HG02973 (cell line): Measurements from ENCODE around the gene ABCA9.
"Not testable (repeated sequence)": the region's sequence is repeated elsewhere in the genome, so short reads cannot be mapped to it uniquely, and the experiment has no call there.

Experiments
- ATAC-seq: cut with Tn5 transposase; IDR thresholded peaks from one replicate; pipeline ENCODE4 v1.9.1; 2021; ENCODE audit warnings: moderate library complexity; ENCODE audit not compliant: unreplicated experiment

ABCA9 gene

GRCh38 chr17:68957944-68958343, 102.8 kb downstream of the ABCA9 start:
- no peak for ATAC-seq

- no peak for ATAC-seq
These were observed 105.4 kb downstream of the ABCA9 start, which contains the start of gene ABCA8 for GRCh38 chr17:68955181-68955841. Gene ABCA8, minus strand, starts transcription at chr17:68955392. Its CDS starts 13,358 bp downstream, at chr17:68942034.

DNA sequence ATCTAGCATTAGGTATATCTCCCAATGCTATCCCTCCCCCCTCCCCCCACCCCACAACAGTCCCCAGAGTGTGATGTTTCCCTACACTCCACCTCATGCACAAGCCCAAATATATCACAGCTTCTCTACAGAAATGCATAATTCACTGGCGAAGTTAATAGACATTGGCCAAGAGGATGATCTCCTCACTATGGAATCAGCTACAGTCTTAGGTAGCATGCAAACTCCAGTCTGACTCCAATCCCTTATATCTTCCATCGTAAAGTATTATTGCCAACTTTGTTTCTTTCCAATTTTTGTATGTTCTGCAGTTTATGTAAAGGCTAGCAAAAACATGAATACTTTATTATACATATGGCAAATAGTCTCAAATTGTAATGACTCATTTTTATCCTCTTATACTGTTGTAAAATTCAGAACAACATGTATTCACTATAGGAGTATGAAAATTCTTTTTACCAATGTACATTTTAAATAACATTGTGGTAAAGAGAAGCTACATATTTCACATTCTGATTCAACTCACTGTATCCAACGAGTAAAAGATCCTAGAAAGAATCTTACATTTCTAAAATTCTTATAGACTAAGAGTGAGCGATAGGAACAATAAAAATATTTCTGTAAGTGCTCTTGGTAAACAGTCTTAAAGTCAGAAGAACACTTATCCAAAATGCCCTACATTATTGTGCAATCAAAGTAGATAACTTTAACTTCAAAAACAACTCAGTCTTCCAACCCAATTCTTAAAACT, 106.4 kb downstream of the ABCA9 start:
- ATAC-seq = no peak

DNA sequence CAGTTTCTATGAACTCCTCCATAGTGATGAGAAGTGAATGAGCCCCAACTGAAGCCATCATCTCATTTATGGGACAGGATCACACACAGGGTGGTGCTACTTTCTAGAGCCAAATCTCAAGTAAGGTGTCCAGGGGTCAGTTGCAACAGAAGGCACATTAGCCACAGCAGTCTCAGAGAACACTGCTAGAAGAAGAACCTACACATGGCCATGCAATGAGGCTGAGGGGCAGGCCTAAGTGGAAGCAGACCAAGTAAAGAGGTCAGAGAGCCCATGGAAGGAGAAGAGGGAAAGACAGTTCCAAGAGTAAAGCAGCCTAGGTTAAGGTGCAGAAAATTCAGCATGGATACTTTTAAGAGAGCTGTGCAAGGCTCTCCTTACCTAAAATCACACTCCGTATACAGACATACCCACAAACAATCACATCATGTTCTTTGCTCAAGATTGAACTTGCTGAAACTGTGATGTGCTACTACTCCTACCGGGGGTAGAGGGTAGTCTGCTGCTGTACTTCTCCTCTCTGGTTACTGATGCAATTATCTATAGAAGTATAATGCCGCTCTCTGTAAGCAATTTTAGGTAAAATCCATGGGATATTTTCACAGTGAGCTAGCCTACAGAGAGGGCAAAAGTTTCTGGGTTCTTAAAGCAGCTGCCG, 107.3 kb downstream of the ABCA9 start:
- ATAC-seq = no peak

- ATAC-seq = no peak
These were observed 110.0 kb downstream of the ABCA9 start for GRCh38 chr17:68950725-68951124.

DNA sequence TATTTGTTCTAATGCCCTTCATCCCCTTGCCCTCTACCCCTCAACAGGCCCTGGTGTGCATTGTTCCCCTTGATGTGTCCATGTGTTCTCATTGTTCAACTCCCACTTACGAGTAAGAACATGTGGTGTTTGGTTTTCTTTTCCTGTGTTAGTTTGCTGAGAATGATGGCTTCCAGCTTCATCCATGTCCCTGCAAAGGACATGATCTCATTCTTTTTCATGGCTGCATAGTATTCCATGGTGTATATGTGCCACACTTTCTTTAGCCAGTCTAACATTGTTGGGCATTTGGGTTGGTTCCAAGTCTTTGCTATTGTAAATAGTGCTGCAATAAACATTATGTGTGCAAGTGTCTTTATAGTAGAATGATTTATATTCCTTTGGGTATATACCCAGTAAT, 112.9 kb downstream of the ABCA9 start:
- not testable (repeated sequence) for ATAC-seq

GRCh38 chr17:68944435-68945035, 116.2 kb downstream of the ABCA9 start:
- ATAC-seq = no peak

GRCh38 chr17:68943812-68944182, 116.9 kb downstream of the ABCA9 start:
- ATAC-seq = not testable (repeated sequence)

DNA sequence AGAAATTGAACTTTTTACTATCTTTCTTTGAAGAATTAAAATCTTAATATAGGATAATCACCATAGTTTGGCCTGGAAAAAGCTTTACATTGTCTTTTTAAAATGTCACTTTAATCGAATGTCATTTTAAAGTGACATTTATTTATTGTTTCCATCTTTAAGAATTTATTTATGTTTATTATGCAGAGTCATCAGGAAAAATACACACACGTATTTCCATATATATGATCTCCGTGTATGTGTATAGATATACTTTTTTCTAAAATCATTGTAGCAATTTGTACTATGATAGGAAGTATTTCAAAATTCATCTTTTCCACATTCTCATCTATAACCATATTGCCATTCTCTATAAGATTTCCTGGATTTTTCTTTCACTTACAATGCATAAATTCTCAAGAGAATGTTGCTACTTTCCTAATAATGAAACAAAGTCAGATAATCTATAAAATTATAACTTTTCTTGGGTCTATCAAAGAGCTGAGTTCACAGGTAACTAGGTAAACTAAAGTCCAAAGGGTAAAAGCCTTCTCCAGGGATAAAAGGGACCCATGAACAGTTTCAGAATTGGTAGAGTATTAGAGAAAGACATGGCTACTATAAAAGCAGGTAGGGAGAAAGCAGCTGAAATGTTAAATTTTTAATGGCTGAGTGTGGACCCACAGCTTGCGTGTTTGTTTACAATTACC, 117.5 kb downstream of the ABCA9 start:
- ATAC-seq = no peak

- no peak for ATAC-seq
These were observed 118.3 kb downstream of the ABCA9 start for GRCh38 chr17:68942389-68942788.

DNA sequence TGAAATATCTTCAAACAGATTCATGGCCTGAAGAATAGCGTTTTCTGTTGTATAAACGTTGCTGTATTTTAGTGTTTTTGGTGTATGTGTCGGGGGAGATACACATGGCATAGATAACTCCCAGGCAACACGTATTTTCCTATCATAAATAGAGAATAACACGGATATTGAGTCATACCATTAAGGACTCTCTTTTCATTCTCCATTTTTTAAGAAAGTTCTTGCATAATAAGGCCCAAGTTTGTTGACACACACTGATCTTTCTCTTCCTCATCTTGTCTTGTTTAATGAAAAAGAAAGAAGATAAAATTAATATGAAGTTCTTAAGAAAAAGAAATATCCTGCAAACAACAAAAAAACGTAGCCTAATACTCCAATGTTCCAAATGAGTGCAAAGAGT, 119.0 kb downstream of the ABCA9 start:
- ATAC-seq = no peak

GRCh38 chr17:68939195-68939594, 121.5 kb downstream of the ABCA9 start:
- ATAC-seq = no peak

DNA sequence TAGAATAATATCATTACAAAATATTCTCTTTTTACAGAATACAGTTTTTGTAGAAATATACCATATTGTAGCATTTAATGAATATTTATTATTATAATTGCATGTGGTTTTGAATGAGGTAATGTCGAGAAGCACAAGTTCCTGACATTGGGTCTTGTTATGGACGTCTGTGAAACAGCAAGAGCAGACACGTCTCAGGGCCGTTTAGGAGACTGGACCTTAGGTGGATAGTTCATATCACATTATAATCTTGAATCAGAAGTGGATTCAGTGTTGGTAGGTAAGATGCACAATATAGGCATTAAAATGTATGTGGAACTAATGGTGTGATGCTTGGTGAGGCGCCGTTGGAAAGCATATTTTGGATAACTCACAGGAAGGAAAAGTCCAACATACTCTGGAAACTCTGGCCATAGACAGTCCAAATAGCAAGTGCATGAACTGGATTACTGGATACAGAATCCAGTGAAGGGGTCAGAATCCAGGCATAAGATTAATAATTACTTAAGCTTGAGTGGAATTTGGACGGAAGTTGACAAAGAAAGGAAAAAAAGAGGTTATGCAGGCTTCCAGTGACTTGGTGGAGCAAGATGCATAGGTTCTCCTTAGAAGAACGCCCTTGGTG, 122.7 kb downstream of the ABCA9 start:
- ATAC-seq = no peak

GRCh38 chr17:68927516-68927915, 133.2 kb downstream of the ABCA9 start:
- ATAC-seq = no peak

GRCh38 chr17:68924793-68925720, 135.7 kb downstream of the ABCA9 start:
- ATAC-seq = no peak
